ENCODE measurements around the gene SASH3. TPM values are rescaled to one million over a fixed set of nuclear protein-coding genes. Genes with fewer than 3 reads are reported as not detected.

The SASH3 gene
- total RNA-seq, 1 donor from 2014 or later = not detected

DNA sequence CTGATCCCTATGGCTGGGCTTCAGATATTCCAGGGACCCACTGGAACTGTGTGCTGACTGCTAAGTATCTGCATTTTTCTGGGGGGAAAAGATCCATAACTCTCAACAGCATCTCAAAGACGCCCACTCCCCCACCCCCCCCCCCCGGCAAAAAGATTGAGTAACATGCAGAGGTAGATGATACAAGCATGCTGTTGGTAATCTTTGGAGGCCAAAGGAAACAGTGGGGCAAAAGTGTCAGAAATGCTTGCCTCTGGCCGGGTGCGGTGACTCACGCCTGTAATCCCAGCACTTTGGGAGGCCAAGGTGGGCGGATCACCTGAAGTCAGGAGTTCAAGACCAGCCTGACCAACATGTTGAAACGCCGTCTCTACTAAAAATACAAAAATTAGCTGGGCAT lies 28.8 kb upstream of the SASH3 start:
- DNase-seq (ENCODE audit: low read depth) = no peak
- no peak for FAIRE-seq
- TF ChIP-seq, protein P1, sequence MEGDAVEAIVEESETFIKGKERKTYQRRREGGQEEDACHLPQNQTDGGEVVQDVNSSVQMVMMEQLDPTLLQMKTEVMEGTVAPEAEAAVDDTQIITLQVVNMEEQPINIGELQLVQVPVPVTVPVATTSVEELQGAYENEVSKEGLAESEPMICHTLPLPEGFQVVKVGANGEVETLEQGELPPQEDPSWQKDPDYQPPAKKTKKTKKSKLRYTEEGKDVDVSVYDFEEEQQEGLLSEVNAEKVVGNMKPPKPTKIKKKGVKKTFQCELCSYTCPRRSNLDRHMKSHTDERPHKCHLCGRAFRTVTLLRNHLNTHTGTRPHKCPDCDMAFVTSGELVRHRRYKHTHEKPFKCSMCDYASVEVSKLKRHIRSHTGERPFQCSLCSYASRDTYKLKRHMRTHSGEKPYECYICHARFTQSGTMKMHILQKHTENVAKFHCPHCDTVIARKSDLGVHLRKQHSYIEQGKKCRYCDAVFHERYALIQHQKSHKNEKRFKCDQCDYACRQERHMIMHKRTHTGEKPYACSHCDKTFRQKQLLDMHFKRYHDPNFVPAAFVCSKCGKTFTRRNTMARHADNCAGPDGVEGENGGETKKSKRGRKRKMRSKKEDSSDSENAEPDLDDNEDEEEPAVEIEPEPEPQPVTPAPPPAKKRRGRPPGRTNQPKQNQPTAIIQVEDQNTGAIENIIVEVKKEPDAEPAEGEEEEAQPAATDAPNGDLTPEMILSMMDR (IDR thresholded peaks at IDR 0.05; ENCODE audit: insufficient read depth, low read length, severe bottlenecking) = no peak
- Histone ChIP-seq H3K36me3 (ENCODE audit: control insufficient read depth, insufficient read depth, low read length) (no peaks in the 10 kb centered on the region), H3K27me3 (ENCODE audit: control insufficient read depth, insufficient read depth, low read length) (no peaks in the 10 kb centered on the region), H3K4me3 (ENCODE audit: low read depth, low read length) (no peak overlapping the region)

DNA sequence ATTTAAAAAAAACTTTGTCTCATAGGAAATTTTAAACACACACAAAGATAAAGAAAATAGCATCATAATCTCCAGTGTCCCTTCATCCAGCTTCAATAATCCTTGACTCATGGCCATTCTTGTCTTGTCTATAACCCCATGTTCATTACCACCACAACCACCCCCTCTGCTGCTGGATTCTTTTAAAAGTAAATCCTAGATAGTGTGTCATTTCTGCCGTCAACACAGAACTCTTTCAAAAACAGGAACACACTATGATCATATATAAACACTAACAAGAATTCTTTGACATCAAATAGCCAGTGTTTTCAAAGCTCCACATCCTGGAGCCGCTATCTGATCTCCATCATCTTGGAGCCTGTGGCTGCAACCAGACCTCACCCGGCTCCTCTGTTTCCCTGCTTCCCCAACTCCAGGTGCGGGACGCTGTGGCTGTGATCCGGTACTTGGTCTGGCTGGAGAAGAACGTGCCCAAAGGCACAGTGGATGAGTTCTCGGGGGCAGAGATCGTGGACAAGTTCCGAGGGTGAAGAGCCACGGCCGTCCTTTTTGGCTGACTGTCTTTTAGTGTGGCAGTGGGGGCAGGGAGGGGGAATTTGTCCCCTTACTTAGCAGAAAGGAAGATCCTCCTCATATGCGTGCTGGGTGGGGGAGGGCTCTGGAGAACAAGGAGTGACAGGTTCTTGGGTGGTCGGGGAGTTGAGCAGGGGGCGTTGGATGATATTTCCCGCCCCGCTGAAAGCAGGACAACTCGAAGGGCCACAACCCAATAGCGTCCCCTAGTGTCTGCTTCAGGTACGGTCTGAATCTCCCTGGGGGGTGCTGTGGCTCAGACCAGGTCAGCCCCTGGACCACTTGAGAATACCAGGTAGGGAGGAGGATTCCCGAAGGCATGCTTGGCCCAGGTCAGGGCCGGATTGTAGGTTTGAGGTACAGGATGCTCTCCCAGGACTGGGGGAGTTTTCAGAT lies 25.4 kb upstream of the SASH3 start:
- H3K36me3 ChIP-seq (ENCODE audit: control insufficient read depth, insufficient read depth, low read length) = no peaks in the 10 kb centered on the region
- TF ChIP-seq, protein P1 (IDR thresholded peaks at IDR 0.05; ENCODE audit: insufficient read depth, low read length, severe bottlenecking) = peak; percentile 37
- no peaks in the 10 kb centered on the region for H3K27me3 ChIP-seq (ENCODE audit: control insufficient read depth, insufficient read depth, low read length)
- no peak for DNase-seq (ENCODE audit: low read depth)
- no peak for FAIRE-seq
- no peak overlapping the region for H3K4me3 ChIP-seq (ENCODE audit: low read depth, low read length)

DNA sequence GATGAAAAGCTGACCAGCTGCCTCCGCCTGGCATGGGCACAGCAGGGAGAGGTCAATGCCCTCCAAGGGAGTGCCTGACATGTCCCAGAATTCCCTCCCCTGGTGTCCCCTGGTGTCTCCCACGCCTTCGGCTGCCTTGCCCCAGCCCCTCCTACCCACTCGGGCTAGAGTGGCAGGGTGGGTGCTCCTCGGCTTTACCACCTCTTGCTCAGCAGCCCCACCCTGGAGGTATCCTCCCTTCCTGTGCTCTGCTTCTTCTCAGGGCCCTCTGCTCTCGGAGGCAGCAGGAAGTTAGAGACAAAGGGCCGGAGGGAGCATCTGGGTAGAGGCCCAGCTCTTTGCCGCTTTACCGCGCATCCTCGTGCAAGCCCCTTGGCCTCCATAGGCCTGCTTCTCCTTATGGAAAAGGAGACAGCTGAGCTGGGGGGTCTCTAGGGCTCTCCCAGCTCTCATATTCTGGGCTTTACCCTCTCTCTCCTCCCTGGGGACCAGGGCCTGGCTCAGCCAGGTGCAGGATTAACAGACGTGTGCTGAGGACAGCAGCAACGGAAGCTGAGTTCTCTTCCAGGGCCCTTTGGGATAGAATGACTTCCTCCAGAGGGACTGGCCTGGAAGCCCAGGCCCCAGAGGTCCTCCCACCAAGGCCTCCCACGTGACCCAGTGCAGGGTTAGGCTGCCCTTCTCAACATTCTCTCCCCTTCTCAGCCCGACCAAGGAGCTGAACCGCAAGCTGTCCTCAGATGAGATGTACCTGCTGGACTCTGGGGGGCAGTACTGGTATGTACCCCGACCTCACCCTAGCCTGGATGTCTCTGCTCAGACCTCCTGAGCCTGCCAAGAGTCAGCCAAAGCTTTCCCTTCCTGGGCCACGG lies 23.7 kb upstream of the SASH3 start:
- TF ChIP-seq, protein P1 (IDR thresholded peaks at IDR 0.05; ENCODE audit: insufficient read depth, low read length, severe bottlenecking) = no peak
- FAIRE-seq (no peak), DNase-seq (ENCODE audit: low read depth) (no peak)
- Histone ChIP-seq H3K36me3 (ENCODE audit: control insufficient read depth, insufficient read depth, low read length) (no peaks in the 10 kb centered on the region), H3K27me3 (ENCODE audit: control insufficient read depth, insufficient read depth, low read length) (no peaks in the 10 kb centered on the region), H3K4me3 (ENCODE audit: low read depth, low read length) (no peak overlapping the region)

DNA sequence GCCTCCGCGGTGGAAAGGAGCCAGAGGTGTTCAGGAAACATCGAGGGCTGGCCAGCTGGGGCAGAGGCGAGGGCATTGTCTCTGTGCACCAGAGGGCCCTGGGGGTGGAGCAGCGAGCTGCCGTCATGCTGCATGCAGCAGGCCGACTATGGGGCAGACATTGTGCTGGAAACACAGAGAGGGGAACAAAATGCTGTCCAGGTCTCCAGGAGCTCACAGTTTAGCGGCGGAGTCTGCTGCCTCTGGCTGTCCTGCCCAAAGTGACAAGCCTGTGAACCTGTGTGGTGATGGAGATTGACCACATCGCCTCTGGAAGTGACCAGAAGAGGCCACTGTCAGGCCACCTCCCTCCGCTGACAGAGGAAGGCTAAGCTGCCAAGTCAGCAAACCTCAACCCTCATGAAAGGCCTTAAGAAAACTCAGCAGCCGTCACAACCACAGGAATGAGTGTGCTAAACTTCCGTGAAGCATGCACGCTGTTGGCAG lies 20.1 kb upstream of the SASH3 start:
- no peak overlapping the region for H3K4me3 ChIP-seq (ENCODE audit: low read depth, low read length)
- TF ChIP-seq, protein P1 (IDR thresholded peaks at IDR 0.05; ENCODE audit: insufficient read depth, low read length, severe bottlenecking) = no peak
- no peaks in the 10 kb centered on the region for H3K27me3 ChIP-seq (ENCODE audit: control insufficient read depth, insufficient read depth, low read length)
- no peaks in the 10 kb centered on the region for H3K36me3 ChIP-seq (ENCODE audit: control insufficient read depth, insufficient read depth, low read length)
- DNase-seq (ENCODE audit: low read depth) = peak; percentile 46
- FAIRE-seq = no peak

DNA sequence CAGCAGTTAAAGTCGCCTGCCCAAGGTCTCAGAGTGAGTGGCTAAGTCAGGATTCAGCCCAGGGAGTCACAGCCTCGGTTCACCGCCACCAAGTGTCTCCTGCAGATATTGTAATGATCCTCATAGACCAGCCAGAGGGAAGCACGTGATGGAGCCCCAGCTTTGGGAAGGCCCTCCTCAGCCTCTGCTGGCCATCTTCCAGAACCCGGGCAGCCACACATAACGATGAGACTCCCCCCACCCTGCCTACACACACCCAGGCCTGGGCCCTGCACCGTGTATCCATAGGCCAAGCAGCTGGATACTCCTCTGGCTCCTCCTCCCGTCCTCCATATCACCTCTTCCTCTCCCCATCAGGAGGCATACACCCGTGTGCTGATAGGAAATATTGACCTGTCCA lies 19.6 kb upstream of the SASH3 start:
- Histone ChIP-seq H3K27me3 (ENCODE audit: control insufficient read depth, insufficient read depth, low read length) (no peaks in the 10 kb centered on the region), H3K4me3 (ENCODE audit: low read depth, low read length) (no peak overlapping the region), H3K36me3 (ENCODE audit: control insufficient read depth, insufficient read depth, low read length) (no peaks in the 10 kb centered on the region)
- FAIRE-seq = no peak
- DNase-seq (ENCODE audit: low read depth) = no peak
- TF ChIP-seq, protein P1 (IDR thresholded peaks at IDR 0.05; ENCODE audit: insufficient read depth, low read length, severe bottlenecking) = no peak
